ENCODE data around the gene POFUT1.

- TF ChIP-seq CTCF (IDR thresholded peaks at IDR 0.05): no peak
- no peak for TF ChIP-seq POLR2A (IDR thresholded peaks at IDR 0.05)
Observed at GRCh38 chr20:32237419-32237818, 29.7 kb downstream of the POFUT1 start.
